ENCODE results near the gene NEMF.
"Not testable (repeated sequence)": the region's sequence is repeated elsewhere in the genome, so short reads cannot be mapped to it uniquely, and the experiment has no call there.

The NEMF gene

GRCh38 chr14:49745191-49745590 is 107.4 kb downstream of the NEMF start:
- no peak for DNase-seq

DNA sequence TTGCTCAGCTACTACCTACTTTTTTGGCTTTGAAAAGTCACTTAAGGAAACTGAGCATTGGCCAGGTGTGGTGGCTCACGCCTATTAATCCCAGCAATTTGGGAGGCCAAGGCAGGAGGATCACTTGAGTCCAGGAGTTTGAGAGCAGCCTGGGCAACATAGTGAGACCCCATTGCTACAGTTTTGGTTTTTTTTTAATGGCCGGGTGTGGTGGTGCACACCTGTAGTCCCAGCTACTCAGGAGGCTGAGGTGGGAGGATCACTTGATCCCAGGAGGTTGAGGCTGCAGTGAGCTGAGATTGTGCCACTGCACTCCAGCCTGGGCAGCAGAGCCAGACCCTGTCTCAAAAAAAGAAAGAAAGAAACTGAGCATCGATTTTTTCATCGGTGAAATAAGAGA is 116.9 kb downstream of the NEMF start:
- not testable (repeated sequence) for DNase-seq

DNA sequence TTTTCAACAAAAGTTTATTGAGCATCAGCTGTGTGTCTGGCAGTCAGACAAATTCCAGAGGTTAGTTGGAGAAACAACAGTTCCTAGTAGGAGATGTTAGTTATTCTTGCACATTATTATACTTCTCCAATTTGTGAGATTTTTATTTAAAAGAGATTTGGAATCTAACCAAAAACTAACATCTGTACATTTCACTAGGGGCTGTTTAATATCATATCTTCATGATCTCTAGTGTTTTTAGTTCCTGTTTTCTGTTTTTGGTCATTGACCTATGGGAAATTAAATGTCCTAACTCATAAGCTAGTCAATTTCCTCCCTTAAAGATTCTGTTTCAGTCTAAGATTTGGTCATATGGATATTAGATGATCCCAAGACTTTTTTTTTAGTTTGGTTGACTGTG is 118.8 kb downstream of the NEMF start:
- no peak for DNase-seq

GRCh38 chr14:49732896-49733295 is 119.7 kb downstream of the NEMF start:
- DNase-seq = no peak
